Endothelial cell of umbilical vein (primary cell): Measurements from ENCODE around the gene EFR3B. TPM values are rescaled to one million over a fixed set of nuclear protein-coding genes. Genes with fewer than 3 reads are reported as not detected.

ENCODE experiments used
- BruUV-seq: library from RNA; stranded (reverse); fragments of 400-500 nt; replicated peaks from 2 replicates; lab custom pipeline; 2021; lab: Mats Ljungman, UMichigan
- CTCF ChIA-PET: fragments of 300-600, 350-600 bp; sonication (Branson Sonifier 250); formaldehyde crosslinking; loops from one replicate; lab custom pipeline; 2021; ENCODE audit warnings: antibody characterized with exemption, inconsistent platforms; lab: Charles Lee
- POLR2A ChIA-PET: fragments of 300-600, 350-600 bp; sonication (Branson Sonifier 250); formaldehyde crosslinking; loops from one replicate; lab custom pipeline; 2021; ENCODE audit warnings: antibody characterized with exemption, inconsistent platforms; lab: Charles Lee
- DNase-seq: peaks from one replicate; pipeline ENCODE4 v3.0.0-alpha.2; 2011; ENCODE audit warnings: low read depth, low spot score
- FAIRE-seq: peaks from 2 replicates; lab custom pipeline; 2011; peaks lifted over from hg19 to GRCh38; lab: Jason Lieb, UNC
- H2AFZ ChIP-seq: 2 replicates; pipeline ENCODE4 v1.6.0; 2012; ENCODE audit warnings: low read depth, low read length, control low read depth, inconsistent platforms
- H3K27ac ChIP-seq: 2 replicates; pipeline ENCODE4 v1.5.1; 2011; ENCODE audit warnings: low read depth, mild to moderate bottlenecking, control low read depth, low read length, moderate library complexity; ENCODE audit not compliant: insufficient read depth
- H3K27me3 ChIP-seq, 2 experiments: 2 replicates each; pipeline versions ENCODE4 v1.6.0 to v1.6.1; 2011; ENCODE audit warnings: low read length in 2 of 2, mixed read lengths in 1 of 2; ENCODE audit not compliant: control insufficient read depth in 2 of 2, insufficient read depth in 2 of 2
- H3K36me3 ChIP-seq, 2 experiments: 2 replicates in 1 of 2; 3 replicates in 1 of 2; pipeline ENCODE4 v1.5.1; 2011; ENCODE audit warnings: low read length in 2 of 2, mild to moderate bottlenecking in 1 of 2, moderate library complexity in 1 of 2; ENCODE audit not compliant: control insufficient read depth in 2 of 2, insufficient read depth in 2 of 2; ENCODE audit errors: extremely low read depth in 1 of 2
- H3K4me1 ChIP-seq: 3 replicates; pipeline ENCODE4 v1.5.1; 2011; ENCODE audit warnings: mild to moderate bottlenecking, low read length; ENCODE audit not compliant: control insufficient read depth, insufficient read depth; ENCODE audit errors: extremely low read depth
- H3K4me2 ChIP-seq: 2 replicates; pipeline ENCODE4 v1.6.1; 2011; ENCODE audit warnings: low read length, control low read depth, mixed read lengths; ENCODE audit not compliant: insufficient read depth
- H3K4me3 ChIP-seq, 3 experiments: fragments of 200-600 bp in 1 of 3; sonication (generic), shearing (Covaris generic) in 1 of 3; replicated peaks in 1 of 3; 2 replicates each; pipeline ENCODE4 v1.5.1; 2011 to 2016; ENCODE audit warnings: control low read depth in 3 of 3, low read length in 3 of 3, mild to moderate bottlenecking in 2 of 3, inconsistent platforms in 1 of 3, low read depth in 1 of 3, moderate library complexity in 1 of 3; ENCODE audit not compliant: insufficient read depth in 1 of 3
- H3K79me2 ChIP-seq: 2 replicates; pipeline ENCODE4 v1.6.0; 2012; ENCODE audit warnings: low read length, inconsistent platforms; ENCODE audit not compliant: control insufficient read depth, insufficient read depth
- H3K9ac ChIP-seq: replicated peaks from 2 replicates; pipeline ENCODE3; 2011; ENCODE audit warnings: low read length, control low read depth; ENCODE audit not compliant: insufficient read depth; ENCODE audit errors: extremely low read depth
- H3K9me1 ChIP-seq: replicated peaks from 3 replicates; pipeline ENCODE4 v1.6.0; 2011; ENCODE audit warnings: mild to moderate bottlenecking, low read length; ENCODE audit not compliant: control insufficient read depth, insufficient read depth; ENCODE audit errors: extremely low read depth
- H3K9me3 ChIP-seq: replicated peaks from 2 replicates; pipeline ENCODE4 v1.5.1; 2012; ENCODE audit warnings: low read length, inconsistent platforms; ENCODE audit not compliant: control insufficient read depth, insufficient read depth
- H4K20me1 ChIP-seq: replicated peaks from 2 replicates; pipeline ENCODE3; 2011; ENCODE audit warnings: mild to moderate bottlenecking, low read length; ENCODE audit not compliant: control insufficient read depth, insufficient read depth; ENCODE audit errors: extremely low read depth
- CTCF ChIP-seq, 2 donors: IDR thresholded peaks; 1 replicate in 1 of 2; 2 replicates in 1 of 2; pipeline ENCODE4 v1.5.1; 2011; ENCODE audit warnings: low read length in 2 of 2, mild to moderate bottlenecking in 2 of 2, moderate library complexity in 2 of 2, control low read depth in 1 of 2, inconsistent platforms in 1 of 2, low read depth in 1 of 2; ENCODE audit not compliant: insufficient read depth in 1 of 2; ENCODE audit errors: extremely low read depth in 1 of 2
- EZH2 ChIP-seq: IDR thresholded peaks from 2 replicates; pipeline ENCODE4 v1.6.1; 2012; ENCODE audit warnings: borderline replicate concordance, low read depth, mild to moderate bottlenecking, moderate library complexity, low read length, inconsistent platforms; ENCODE audit not compliant: severe bottlenecking
- FOS ChIP-seq: IDR thresholded peaks from 2 replicates; pipeline ENCODE4 v1.6.1; 2011; ENCODE audit warnings: mild to moderate bottlenecking, low read length, moderate library complexity, borderline replicate concordance; ENCODE audit not compliant: insufficient read depth
- GATA2 ChIP-seq: IDR thresholded peaks from 2 replicates; pipeline ENCODE4 v1.7.0; 2011; ENCODE audit warnings: low read depth, mild to moderate bottlenecking, moderate library complexity, mixed read lengths, low read length; ENCODE audit not compliant: insufficient read length, insufficient read depth
- JUN ChIP-seq: IDR thresholded peaks from 2 replicates; pipeline ENCODE4 v1.6.1; 2011; ENCODE audit warnings: borderline replicate concordance, low read depth; ENCODE audit not compliant: insufficient read length, insufficient read depth
- MAX ChIP-seq: IDR thresholded peaks from 2 replicates; pipeline ENCODE4 v1.6.1; 2011; ENCODE audit not compliant: insufficient read depth, insufficient read length
- MYC ChIP-seq: IDR thresholded peaks from one replicate; pipeline ENCODE4 v1.6.1; 2011; ENCODE audit warnings: mild to moderate bottlenecking, low read depth, low read length
- POLR2A ChIP-seq: IDR thresholded peaks from 2 replicates; pipeline ENCODE4 v1.6.1; 2012; ENCODE audit warnings: low read depth, mild to moderate bottlenecking, control low read depth, low read length
- POLR2AphosphoS5 ChIP-seq: IDR thresholded peaks from 2 replicates; pipeline ENCODE4 v1.6.1; 2012; ENCODE audit warnings: low read depth, mild to moderate bottlenecking, control low read depth, low read length, moderate library complexity; ENCODE audit not compliant: insufficient read depth
- dilution Hi-C: fragments of 300-500 bp; cut with MboI; formaldehyde crosslinking; loops from one replicate; pipeline ENCODE4 v1.15.0; 2019; ENCODE audit warnings: low sequenced_read_pairs; ENCODE audit not compliant: extremely low pct_ligation_motif_present
- intact Hi-C: fragments of 100-400 bp; cut with micrococcal nuclease; formaldehyde crosslinking; loops from one replicate; pipeline ENCODE4 v1.10.0; 2022
- polyA plus RNA-seq, 4 experiments: library from polyadenylated mRNA; depleted of rRNA in 3 of 4; stranded (reverse) in 3 of 4; unstranded in 1 of 4; fragments of >200 nt; gene quantifications; 2 replicates each; pipeline versions ENCODE4 v1.2.1 to v1.2.3, GENCODE V29; 2011 to 2012; ENCODE audit warnings: missing spikeins in 1 of 4
- total RNA-seq: library from RNA; stranded (reverse); gene quantifications from 2 replicates; pipeline ENCODE4 v1.2.3, GENCODE V29; 2021

Gene EFR3B
- total and polyA plus RNA-seq, 2 donors (not counting 3 experiments of a cell fraction or from before 2014, with no cell fraction given), result 0.15 to 0.77 TPM

- Histone ChIP-seq H3K79me2 (no peaks in the 10 kb centered on the region), H3K27ac (no peak overlapping the region), H3K4me1 (no peaks in the 10 kb centered on the region), H3K4me3 (no peak overlapping the region), H4K20me1 (no peaks in the 10 kb centered on the region), H3K9ac (no peak overlapping the region), H2AFZ (no peak overlapping the region), H3K4me2 (no peak overlapping the region), H3K9me3 (no peaks in the 10 kb centered on the region), H3K9me1 (no peaks in the 10 kb centered on the region), H3K27me3 (peaks cover 0 to 4% of the 10 kb centered on the region in 2 experiments), H3K36me3 (no peaks in the 10 kb centered on the region)
- TF ChIP-seq JUN (no peak), POLR2AphosphoS5 (no peak), MAX (no peak)
- ChIA-PET POLR2A (no interaction called here), CTCF (interaction anchor here (0.7 to 1.7 kb wide), 7 partner anchors 12 to 125 kb away, joined by 3 to 6 read pairs (median 3); no protein-coding TSS in a partner anchor)
- DNase-seq (no peak), FAIRE-seq (no peak)
- no TSS peak for BruUV-seq
- intact Hi-C loops, result no loop called here
- dilution Hi-C loops, result no loop called here
Observed at GRCh38 chr2:25072606-25073005, 30.7 kb downstream of the EFR3B start.

GRCh38 chr2:25073025-25073424, 31.1 kb downstream of the EFR3B start:
- no peak overlapping the region for H3K4me2 ChIP-seq
- peaks cover 0 to 4% of the 10 kb centered on the region in 2 experiments for H3K27me3 ChIP-seq
- dilution Hi-C loops (no loop called here), intact Hi-C loops (no loop called here)
- no peaks in the 10 kb centered on the region for H3K9me3 ChIP-seq
- no peak for FAIRE-seq
- no peak overlapping the region for H2AFZ ChIP-seq
- BruUV-seq, result no TSS peak
- no peaks in the 10 kb centered on the region for H3K36me3 ChIP-seq
- no peaks in the 10 kb centered on the region for H3K79me2 ChIP-seq
- peaks cover 3% of the 10 kb centered on the region for H3K4me1 ChIP-seq
- H3K9me1 ChIP-seq, result no peaks in the 10 kb centered on the region
- CTCF ChIA-PET, result interaction anchor here (0.7 to 1.7 kb wide), 9 partner anchors 9 to 124 kb away, joined by 3 to 6 read pairs (median 3); no protein-coding TSS in a partner anchor
- H3K27ac ChIP-seq, result no peak overlapping the region
- no peak overlapping the region for H3K4me3 ChIP-seq
- DNase-seq, result no peak
- TF ChIP-seq MYC, result no peak
- no peak for TF ChIP-seq POLR2AphosphoS5
- TF ChIP-seq MAX, result no peak
- TF ChIP-seq JUN, result no peak
- no peak for TF ChIP-seq CTCF (IDR thresholded peaks at IDR 0.05; ENCODE audit: extremely low read depth in 1 of 2, insufficient read depth in 1 of 2, low read depth in 1 of 2, low read length in 2 of 2)
- TF ChIP-seq FOS, result no peak
- no peak for TF ChIP-seq EZH2
- TF ChIP-seq GATA2, result no peak
- TF ChIP-seq POLR2A, result no peak
- H4K20me1 ChIP-seq, result no peaks in the 10 kb centered on the region
- H3K9ac ChIP-seq, result no peak overlapping the region
- POLR2A ChIA-PET, result no interaction called here
